IMR-90 (cell line): ENCODE data around the gene AP1S2. TPM values are rescaled to one million over a fixed set of nuclear protein-coding genes. Genes with fewer than 3 reads are reported as not detected.

ENCODE experiments used
- ATAC-seq: fragments of 200-7000 bp; cut with Tn5 transposase; 2 replicates; pipeline ENCODE4 v1.9.1; 2020; ENCODE audit warnings: low read depth, mild to moderate bottlenecking, moderate library complexity
- BruUV-seq: library from RNA; stranded (reverse); fragments of 400-500 nt; replicated peaks from 2 replicates; lab custom pipeline; 2021; lab: Mats Ljungman, UMichigan
- CTCF ChIA-PET: fragments of 300-600 bp; formaldehyde crosslinking; extraction: SDS; loops from one replicate; lab custom pipeline; 2021; ENCODE audit warnings: antibody characterized with exemption; lab: Yijun Ruan, JAX
- POLR2A ChIA-PET: fragments of 300-600 bp; sonication (Branson Sonifier 250); formaldehyde crosslinking; loops from one replicate; lab custom pipeline; 2022; ENCODE audit warnings: antibody characterized with exemption; ENCODE audit not compliant: unreplicated experiment; lab: Charles Lee
- DNase-seq: peaks from one replicate; pipeline ENCODE4 v3.0.0; 2013
- H2AFZ ChIP-seq: replicated peaks from 2 replicates; pipeline ENCODE3; 2013; ENCODE audit warnings: low read length, mild to moderate bottlenecking; ENCODE audit not compliant: poor library complexity
- H2AK5ac ChIP-seq: 2 replicates; pipeline ENCODE4 v1.6.1; 2013; ENCODE audit warnings: low read depth, low read length, inconsistent platforms
- H2AK9ac ChIP-seq: replicated peaks from 2 replicates; pipeline ENCODE3; 2013; ENCODE audit warnings: mild to moderate bottlenecking, low read depth, low read length, moderate library complexity; ENCODE audit not compliant: poor library complexity
- H2BK120ac ChIP-seq: 2 replicates; pipeline ENCODE4 v1.6.1; 2013; ENCODE audit warnings: low read depth, low read length, inconsistent platforms
- H2BK15ac ChIP-seq: 3 replicates; pipeline ENCODE4 v1.6.1; 2013; ENCODE audit warnings: low read depth, low read length, inconsistent platforms
- H2BK20ac ChIP-seq: 2 replicates; pipeline ENCODE4 v1.6.1; 2013; ENCODE audit warnings: low read depth, mild to moderate bottlenecking, inconsistent platforms, low read length, moderate library complexity
- H2BK5ac ChIP-seq: 2 replicates; pipeline ENCODE4 v1.6.1; 2013; ENCODE audit warnings: mild to moderate bottlenecking, low read depth, low read length, inconsistent platforms; ENCODE audit not compliant: poor library complexity, severe bottlenecking
- H3K14ac ChIP-seq: replicated peaks from 2 replicates; pipeline ENCODE4 v1.6.1; 2013; ENCODE audit warnings: low read depth, low read length, inconsistent platforms
- H3K18ac ChIP-seq: 2 replicates; pipeline ENCODE4 v1.6.1; 2013; ENCODE audit warnings: low read depth, low read length, control low read depth
- H3K23ac ChIP-seq: 2 replicates; pipeline ENCODE4 v1.6.1; 2013; ENCODE audit warnings: low read depth, low read length, inconsistent platforms
- H3K27ac ChIP-seq: 2 replicates; pipeline ENCODE4 v1.5.1; 2013; ENCODE audit warnings: mild to moderate bottlenecking, control low read depth, low read length; ENCODE audit not compliant: insufficient read depth
- H3K27me3 ChIP-seq: 2 replicates; pipeline ENCODE4 v1.6.1; 2013; ENCODE audit warnings: low read length; ENCODE audit not compliant: control insufficient read depth, insufficient read depth
- H3K36me3 ChIP-seq: 2 replicates; pipeline ENCODE4 v1.6.1; 2013; ENCODE audit warnings: low read length, mixed read lengths; ENCODE audit not compliant: control insufficient read depth, insufficient read depth
- H3K4ac ChIP-seq: 2 replicates; pipeline ENCODE4 v1.6.1; 2013; ENCODE audit warnings: low read depth, low read length, inconsistent platforms
- H3K4me1 ChIP-seq: 2 replicates; pipeline ENCODE4 v1.6.1; 2013; ENCODE audit warnings: low read length, mixed read lengths; ENCODE audit not compliant: control insufficient read depth, insufficient read depth
- H3K4me2 ChIP-seq: 2 replicates; pipeline ENCODE4 v1.6.1; 2013; ENCODE audit warnings: low read depth, mild to moderate bottlenecking, control low read depth, low read length, moderate library complexity
- H3K4me3 ChIP-seq: 2 replicates; pipeline ENCODE4 v1.5.1; 2013; ENCODE audit warnings: low read depth, mild to moderate bottlenecking, control low read depth, low read length, moderate library complexity; ENCODE audit not compliant: insufficient read depth
- H3K56ac ChIP-seq: 2 replicates; pipeline ENCODE4 v1.6.1; 2013; ENCODE audit warnings: low read length, inconsistent platforms; ENCODE audit not compliant: insufficient read depth; ENCODE audit errors: extremely low read depth
- H3K79me1 ChIP-seq, 2 experiments: 2 replicates each; pipeline ENCODE4 v1.6.1; 2013; ENCODE audit warnings: low read length in 2 of 2, inconsistent platforms in 1 of 2, low read depth in 1 of 2
- H3K9ac ChIP-seq: 2 replicates; pipeline ENCODE4 v1.6.1; 2013; ENCODE audit warnings: low read depth, low read length, control low read depth
- H3K9me1 ChIP-seq: 2 replicates; pipeline ENCODE4 v1.6.1; 2013; ENCODE audit warnings: low read length, inconsistent platforms; ENCODE audit not compliant: insufficient read depth
- H3K9me3 ChIP-seq: 2 replicates; pipeline ENCODE4 v1.6.1; 2013; ENCODE audit warnings: low read length; ENCODE audit not compliant: control insufficient read depth, insufficient read depth
- H4K20me1 ChIP-seq: 2 replicates; pipeline ENCODE4 v1.6.1; 2013; ENCODE audit warnings: low read length, inconsistent platforms; ENCODE audit not compliant: insufficient read depth
- H4K5ac ChIP-seq: 2 replicates; pipeline ENCODE4 v1.6.1; 2013; ENCODE audit warnings: mild to moderate bottlenecking, low read depth, low read length, control low read depth
- H4K8ac ChIP-seq, 2 experiments: 2 replicates each; pipeline ENCODE4 v1.6.1; 2013; ENCODE audit warnings: low read depth in 2 of 2, low read length in 2 of 2, control low read depth in 1 of 2, inconsistent platforms in 1 of 2
- H4K91ac ChIP-seq: 2 replicates; pipeline ENCODE4 v1.6.1; 2013; ENCODE audit warnings: low read depth, low read length, inconsistent platforms; ENCODE audit not compliant: insufficient read depth
- CHD1 ChIP-seq: IDR thresholded peaks from 2 replicates; pipeline ENCODE4 v1.6.1; 2012; ENCODE audit warnings: low read depth, low read length, improper control_type of control experiment
- FOS ChIP-seq: fragments of 150-350 bp; IDR thresholded peaks from 2 replicates; pipeline ENCODE4 v1.6.1; 2016; ENCODE audit warnings: low read depth, low read length
- MAFK ChIP-seq: IDR thresholded peaks from 2 replicates; pipeline ENCODE4 v1.6.1; 2012; ENCODE audit warnings: low read depth, low read length, improper control_type of control experiment
- MXI1 ChIP-seq: IDR thresholded peaks from 2 replicates; pipeline ENCODE4 v1.6.1; 2012; ENCODE audit warnings: low read depth, mild to moderate bottlenecking, low read length, moderate library complexity, borderline replicate concordance
- NFE2L2 ChIP-seq: fragments of 150-350 bp; IDR thresholded peaks from 2 replicates; pipeline ENCODE4 v1.6.1; 2016; ENCODE audit warnings: low read depth, mild to moderate bottlenecking, low read length
- POLR2A ChIP-seq: IDR thresholded peaks from 2 replicates; pipeline ENCODE4 v1.6.1; 2012; ENCODE audit warnings: mild to moderate bottlenecking, low read depth, low read length
- RCOR1 ChIP-seq: IDR thresholded peaks from 2 replicates; pipeline ENCODE4 v1.6.1; 2012; ENCODE audit warnings: mild to moderate bottlenecking, low read length, improper control_type of control experiment; ENCODE audit not compliant: insufficient replicate concordance
- RFX5 ChIP-seq: IDR thresholded peaks from 2 replicates; pipeline ENCODE4 v1.8.0; 2012; ENCODE audit warnings: low read depth, mild to moderate bottlenecking, low read length, moderate library complexity
- SMC3 ChIP-seq: fragments of 150-350 bp; IDR thresholded peaks from 2 replicates; pipeline ENCODE4 v1.6.1; 2016; ENCODE audit warnings: low read depth, mild to moderate bottlenecking, antibody characterized with exemption, low read length, moderate library complexity
- WGBS, 2 experiments: methylation state at CpG; one replicate each; pipeline versions ENCODE4 v1.1.5 to v1.1.7; 2013; ENCODE audit warnings: missing lambda C conversion rate in 2 of 2; ENCODE audit not compliant: insufficient read length in 1 of 2; ENCODE audit errors: extremely low coverage in 2 of 2; 5-methylcytosine and 5-hydroxymethylcytosine counted together
- dilution Hi-C: fragments of 300-500 bp; cut with HindIII; formaldehyde crosslinking; loops from one replicate; pipeline ENCODE4 v1.14.3; 2018; ENCODE audit warnings: low sequenced_read_pairs; ENCODE audit not compliant: unreplicated experiment
- in situ Hi-C: fragments of 300-500 bp; cut with MboI; formaldehyde crosslinking; loops from 3 replicates; pipeline ENCODE4 v1.14.3; 2019; ENCODE audit warnings: low sequenced_read_pairs, inconsistent platforms, mixed read lengths
- intact Hi-C: fragments of 100-400 bp; cut with micrococcal nuclease; formaldehyde crosslinking; loops from 2 replicates; pipeline ENCODE4 v1.10.0; 2022
- polyA plus RNA-seq, 3 experiments: library from polyadenylated mRNA; depleted of rRNA; stranded (reverse); fragments of >200 nt; gene quantifications; 2 replicates each; pipeline ENCODE4 v1.2.3, GENCODE V29; 2012; ENCODE audit warnings: low replicate concordance in 1 of 3
- total RNA-seq: library from RNA; depleted of rRNA; stranded (reverse); fragments of >200 nt; gene quantifications from 2 replicates; pipeline ENCODE4 v1.2.3, GENCODE V29; 2012
- TF ChIP-seq, protein P1 (sequence below): fragments of 150-350 bp; IDR thresholded peaks from 2 replicates; pipeline ENCODE4 v1.6.1; 2016; ENCODE audit warnings: low read depth, mild to moderate bottlenecking, low read length, moderate library complexity, borderline replicate concordance
- TF ChIP-seq, protein P2 (sequence below): conservative IDR thresholded peaks from 2 replicates; pipeline ENCODE4 v1.5.1; 2012; ENCODE audit warnings: mild to moderate bottlenecking, low read depth, low read length, improper control_type of control experiment
- TF ChIP-seq, protein P3 (sequence below): fragments of 150-350 bp; IDR thresholded peaks from 2 replicates; pipeline ENCODE4 v1.6.1; 2017; ENCODE audit warnings: mild to moderate bottlenecking, antibody characterized with exemption, low read length, low read depth

AP1S2 gene
- total and polyA plus RNA-seq, 2 of the 4 experiments (the other 2 are of a cell fraction) = 28.3 to 46.5 TPM

DNA sequence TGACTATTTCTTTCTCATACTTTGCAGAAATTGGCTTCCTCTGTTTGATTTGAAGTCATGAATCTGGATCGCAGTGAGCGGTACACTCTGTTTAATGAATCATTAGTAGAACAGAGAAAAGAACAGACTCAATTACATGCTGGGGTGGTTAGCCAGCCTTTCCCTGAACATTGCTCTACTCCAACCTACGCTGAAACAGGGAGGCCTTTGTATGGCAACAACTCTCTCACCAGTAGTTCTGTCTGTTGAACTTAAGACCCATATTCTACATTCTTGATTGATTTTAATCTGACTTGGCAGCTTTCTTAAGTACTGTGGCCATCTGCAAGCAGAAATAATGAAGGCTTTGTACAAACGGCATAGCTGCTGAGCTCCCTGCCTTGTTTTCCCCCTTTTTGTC, 19.0 kb upstream of the AP1S2 start:
- ATAC-seq = no peak
- H3K4me2 ChIP-seq = no peak overlapping the region
- no peak overlapping the region for H2BK120ac ChIP-seq
- no peaks in the 10 kb centered on the region for H3K4me1 ChIP-seq
- no peaks in the 10 kb centered on the region for H4K20me1 ChIP-seq
- H3K18ac ChIP-seq = no peak overlapping the region
- H3K14ac ChIP-seq = no peak overlapping the region
- TF ChIP-seq SMC3 (no peak), MXI1 (no peak), RCOR1 (no peak), POLR2A (no peak), CHD1 (no peak), MAFK (no peak), RFX5 (no peak), NFE2L2 (no peak), FOS (no peak)
- TF ChIP-seq, protein P1, sequence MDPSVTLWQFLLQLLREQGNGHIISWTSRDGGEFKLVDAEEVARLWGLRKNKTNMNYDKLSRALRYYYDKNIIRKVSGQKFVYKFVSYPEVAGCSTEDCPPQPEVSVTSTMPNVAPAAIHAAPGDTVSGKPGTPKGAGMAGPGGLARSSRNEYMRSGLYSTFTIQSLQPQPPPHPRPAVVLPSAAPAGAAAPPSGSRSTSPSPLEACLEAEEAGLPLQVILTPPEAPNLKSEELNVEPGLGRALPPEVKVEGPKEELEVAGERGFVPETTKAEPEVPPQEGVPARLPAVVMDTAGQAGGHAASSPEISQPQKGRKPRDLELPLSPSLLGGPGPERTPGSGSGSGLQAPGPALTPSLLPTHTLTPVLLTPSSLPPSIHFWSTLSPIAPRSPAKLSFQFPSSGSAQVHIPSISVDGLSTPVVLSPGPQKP = no peak
- TF ChIP-seq, protein P2, sequence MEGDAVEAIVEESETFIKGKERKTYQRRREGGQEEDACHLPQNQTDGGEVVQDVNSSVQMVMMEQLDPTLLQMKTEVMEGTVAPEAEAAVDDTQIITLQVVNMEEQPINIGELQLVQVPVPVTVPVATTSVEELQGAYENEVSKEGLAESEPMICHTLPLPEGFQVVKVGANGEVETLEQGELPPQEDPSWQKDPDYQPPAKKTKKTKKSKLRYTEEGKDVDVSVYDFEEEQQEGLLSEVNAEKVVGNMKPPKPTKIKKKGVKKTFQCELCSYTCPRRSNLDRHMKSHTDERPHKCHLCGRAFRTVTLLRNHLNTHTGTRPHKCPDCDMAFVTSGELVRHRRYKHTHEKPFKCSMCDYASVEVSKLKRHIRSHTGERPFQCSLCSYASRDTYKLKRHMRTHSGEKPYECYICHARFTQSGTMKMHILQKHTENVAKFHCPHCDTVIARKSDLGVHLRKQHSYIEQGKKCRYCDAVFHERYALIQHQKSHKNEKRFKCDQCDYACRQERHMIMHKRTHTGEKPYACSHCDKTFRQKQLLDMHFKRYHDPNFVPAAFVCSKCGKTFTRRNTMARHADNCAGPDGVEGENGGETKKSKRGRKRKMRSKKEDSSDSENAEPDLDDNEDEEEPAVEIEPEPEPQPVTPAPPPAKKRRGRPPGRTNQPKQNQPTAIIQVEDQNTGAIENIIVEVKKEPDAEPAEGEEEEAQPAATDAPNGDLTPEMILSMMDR = no peak
- TF ChIP-seq, protein P3, sequence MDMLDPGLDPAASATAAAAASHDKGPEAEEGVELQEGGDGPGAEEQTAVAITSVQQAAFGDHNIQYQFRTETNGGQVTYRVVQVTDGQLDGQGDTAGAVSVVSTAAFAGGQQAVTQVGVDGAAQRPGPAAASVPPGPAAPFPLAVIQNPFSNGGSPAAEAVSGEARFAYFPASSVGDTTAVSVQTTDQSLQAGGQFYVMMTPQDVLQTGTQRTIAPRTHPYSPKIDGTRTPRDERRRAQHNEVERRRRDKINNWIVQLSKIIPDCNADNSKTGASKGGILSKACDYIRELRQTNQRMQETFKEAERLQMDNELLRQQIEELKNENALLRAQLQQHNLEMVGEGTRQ = no peak
- H2AK5ac ChIP-seq = no peak overlapping the region
- no peak overlapping the region for H2AK9ac ChIP-seq
- no peak overlapping the region for H3K27ac ChIP-seq
- ChIA-PET POLR2A (no interaction called here), CTCF (no interaction called here)
- no peak overlapping the region for H3K9ac ChIP-seq
- in situ Hi-C loops (no loop called here), intact Hi-C loops (no loop called here), dilution Hi-C loops (no loop called here)
- H2BK15ac ChIP-seq = no peak overlapping the region
- H3K4me3 ChIP-seq = no peak overlapping the region
- H4K91ac ChIP-seq = no peak overlapping the region
- DNase-seq = peak; percentile 6
- no peak overlapping the region for H2AFZ ChIP-seq
- H3K27me3 ChIP-seq = peaks cover 6% of the 10 kb centered on the region
- no peak overlapping the region for H3K4ac ChIP-seq
- no peaks in the 10 kb centered on the region for H3K9me3 ChIP-seq
- BruUV-seq = no TSS peak
- no peak overlapping the region for H4K5ac ChIP-seq
- H2BK20ac ChIP-seq = no peak overlapping the region
- WGBS, 2 experiments = no CpG with 5 or more reads among the region's 4 CpGs
- no peak overlapping the region for H3K56ac ChIP-seq
- no peak overlapping the region for H3K23ac ChIP-seq
- H4K8ac ChIP-seq = no peak overlapping the region
- no peaks in the 10 kb centered on the region for H3K79me1 ChIP-seq
- H3K36me3 ChIP-seq = no peaks in the 10 kb centered on the region
- no peak overlapping the region for H2BK5ac ChIP-seq
- H3K9me1 ChIP-seq = no peaks in the 10 kb centered on the region
